WTC11 (cell line): Measurements from ENCODE around the gene OR8A1. TPM values are rescaled to one million over a fixed set of nuclear protein-coding genes. Genes with fewer than 3 reads are reported as not detected.

Experiments
- ATAC-seq: fragments of 200-7000 bp; cut with Tn5 transposase; 2 replicates; pipeline ENCODE4 v1.10.0; 2021; ENCODE audit warnings: mild to moderate bottlenecking, moderate library complexity
- CTCF ChIA-PET: fragments of 300-600 bp; sonication (Branson Sonifier 250); formaldehyde crosslinking; loops from one replicate; lab custom pipeline; 2021; ENCODE audit warnings: antibody characterized with exemption; lab: Charles Lee
- POLR2A ChIA-PET: fragments of 350-600 bp; sonication (Branson Sonifier 250); formaldehyde crosslinking; loops from one replicate; lab custom pipeline; 2021; ENCODE audit warnings: antibody characterized with exemption; lab: Charles Lee
- DNase-seq: peaks from one replicate; pipeline ENCODE4 v3.0.0; 2021; ENCODE audit warnings: low spot score
- H3K27ac Mint-ChIP-seq: 2 replicates; pipeline ENCODE4 v1.8.0; 2021; ENCODE audit warnings: mixed read lengths
- H3K27me3 Mint-ChIP-seq: 2 replicates; pipeline ENCODE4 v1.8.0; 2021; ENCODE audit warnings: low read depth, mild to moderate bottlenecking, moderate library complexity, mixed read lengths
- H3K36me3 Mint-ChIP-seq: 2 replicates; pipeline ENCODE4 v1.8.0; 2021; ENCODE audit warnings: mixed read lengths
- H3K4me1 Mint-ChIP-seq: 2 replicates; pipeline ENCODE4 v1.8.0; 2022; ENCODE audit warnings: mixed read lengths
- H3K4me3 Mint-ChIP-seq: 2 replicates; pipeline ENCODE4 v1.8.0; 2021; ENCODE audit warnings: mild to moderate bottlenecking, moderate library complexity, mixed read lengths
- H3K9me3 Mint-ChIP-seq: 2 replicates; pipeline ENCODE4 v1.8.0; 2021; ENCODE audit warnings: mixed read lengths
- CREB1 ChIP-seq: sonication (generic); formaldehyde crosslinking; IDR thresholded peaks from 2 replicates; pipeline ENCODE4 v1.8.0; 2023; ENCODE audit warnings: mild to moderate bottlenecking, missing genetic modification reagents
- E2F1 ChIP-seq: sonication (generic); formaldehyde crosslinking; IDR thresholded peaks from 2 replicates; pipeline ENCODE4 v1.8.0; 2022; ENCODE audit warnings: mild to moderate bottlenecking, missing genetic modification reagents
- ETV6 ChIP-seq: sonication (generic); formaldehyde crosslinking; IDR thresholded peaks from 2 replicates; pipeline ENCODE4 v1.8.1; 2022; ENCODE audit warnings: mild to moderate bottlenecking, missing genetic modification reagents
- GTF2I ChIP-seq: fragments of 250-450 bp; sonication (Bioruptor Pico); conservative IDR thresholded peaks from 2 replicates; pipeline ENCODE4 v1.4.0; 2021; ENCODE audit warnings: mild to moderate bottlenecking
- JAZF1 ChIP-seq: fragments of 250-450 bp; sonication (Bioruptor Pico); IDR thresholded peaks from 2 replicates; pipeline ENCODE4 v1.9.0; 2021; ENCODE audit warnings: moderate library complexity, mild to moderate bottlenecking, inconsistent platforms
- JUN ChIP-seq: sonication (generic); formaldehyde crosslinking; IDR thresholded peaks from 2 replicates; pipeline ENCODE4 v1.8.0; 2023; ENCODE audit warnings: mild to moderate bottlenecking, missing genetic modification reagents
- NFYB ChIP-seq: sonication (generic); formaldehyde crosslinking; conservative IDR thresholded peaks from 2 replicates; pipeline ENCODE4 v1.8.0; 2022; ENCODE audit warnings: low read depth, missing genetic modification reagents
- NR2C2 ChIP-seq: sonication (generic); formaldehyde crosslinking; IDR thresholded peaks from 2 replicates; pipeline ENCODE4 v1.8.0; 2022; ENCODE audit warnings: mild to moderate bottlenecking, missing genetic modification reagents
- NR3C1 ChIP-seq: sonication (generic); formaldehyde crosslinking; conservative IDR thresholded peaks from 2 replicates; pipeline ENCODE4 v1.8.1; 2023; ENCODE audit warnings: low read depth, mild to moderate bottlenecking, missing genetic modification reagents
- SMAD3 ChIP-seq: sonication (generic); formaldehyde crosslinking; IDR thresholded peaks from 2 replicates; pipeline ENCODE4 v1.8.0; 2022; ENCODE audit warnings: missing genetic modification reagents, mild to moderate bottlenecking, borderline replicate concordance
- USF1 ChIP-seq: sonication (generic); formaldehyde crosslinking; IDR thresholded peaks from 2 replicates; pipeline ENCODE4 v1.8.0; 2022; ENCODE audit warnings: mild to moderate bottlenecking, missing genetic modification reagents
- USF2 ChIP-seq: sonication (generic); formaldehyde crosslinking; IDR thresholded peaks from 2 replicates; pipeline ENCODE4 v1.8.1; 2023; ENCODE audit warnings: mild to moderate bottlenecking, missing genetic modification reagents, moderate library complexity
- ZMAT4 ChIP-seq: fragments of 250-450 bp; sonication (Bioruptor Pico); IDR thresholded peaks from 2 replicates; pipeline ENCODE4 v1.9.0; 2021; ENCODE audit warnings: mild to moderate bottlenecking
- ZNF317 ChIP-seq: sonication (generic); formaldehyde crosslinking; IDR thresholded peaks from 2 replicates; pipeline ENCODE4 v1.8.1; 2023; ENCODE audit warnings: low read depth, mild to moderate bottlenecking, moderate library complexity, missing genetic modification reagents, borderline replicate concordance
- ZNF396 ChIP-seq: fragments of 250-450 bp; sonication (Bioruptor Pico); IDR thresholded peaks from 2 replicates; pipeline ENCODE4 v1.8.0; 2021; ENCODE audit warnings: mild to moderate bottlenecking, moderate library complexity, borderline replicate concordance
- ZNF532 ChIP-seq: fragments of 250-450 bp; sonication (Bioruptor Pico); IDR thresholded peaks from 2 replicates; pipeline ENCODE4 v1.9.0; 2021; ENCODE audit warnings: mild to moderate bottlenecking, borderline replicate concordance
- ZNF671 ChIP-seq: fragments of 250-450 bp; sonication (Bioruptor Pico); IDR thresholded peaks from 2 replicates; pipeline ENCODE4 v1.8.0; 2021; ENCODE audit warnings: mild to moderate bottlenecking
- total RNA-seq: library from RNA; stranded (reverse); gene quantifications from 3 replicates; pipeline ENCODE4 v1.2.3, GENCODE V29; 2021

Gene OR8A1
- total RNA-seq, 1 experiment from 2014 or later = not detected

- no peak overlapping the region for H3K4me3 Mint-ChIP-seq
- ChIA-PET POLR2A (interaction anchor here (0.6 kb wide), 1 partner anchor 175 kb away, joined by 5 read pairs; no protein-coding TSS in a partner anchor), CTCF (no interaction called here)
- H3K4me1 Mint-ChIP-seq = no peaks in the 10 kb centered on the region
- H3K27ac Mint-ChIP-seq = no peak overlapping the region
- H3K27me3 Mint-ChIP-seq = no peaks in the 10 kb centered on the region; the same call in 1 of the 2 replicates
- TF ChIP-seq ZNF532 (CRISPR knock-in tag) = no peak
- TF ChIP-seq NFYB (CRISPR knock-in tag) = no peak
- TF ChIP-seq ZNF671 (CRISPR knock-in tag) = no peak
- TF ChIP-seq NR2C2 (CRISPR knock-in tag) = no peak
- TF ChIP-seq SMAD3 (CRISPR knock-in tag) = no peak
- TF ChIP-seq CREB1 (CRISPR knock-in tag) = no peak
- no peak for TF ChIP-seq E2F1 (CRISPR knock-in tag)
- no peak for TF ChIP-seq JUN
- no peak for TF ChIP-seq GTF2I
- TF ChIP-seq USF1 = no peak
- no peak for TF ChIP-seq ZNF396 (CRISPR knock-in tag)
- TF ChIP-seq ZNF317 (CRISPR knock-in tag) = no peak
- ATAC-seq (no peak), DNase-seq (no peak)
- no peaks in the 10 kb centered on the region for H3K9me3 Mint-ChIP-seq
- no peaks in the 10 kb centered on the region for H3K36me3 Mint-ChIP-seq
Measured at GRCh38 chr11:124610295-124610694, 40.5 kb downstream of the OR8A1 start.

- H3K9me3 Mint-ChIP-seq = no peaks in the 10 kb centered on the region
- ChIA-PET POLR2A (interaction anchor here (0.6 kb wide), 1 partner anchor 175 kb away, joined by 5 read pairs; no protein-coding TSS in a partner anchor), CTCF (no interaction called here)
- H3K27ac Mint-ChIP-seq = no peak within 1 kb of the TSS
- no peaks in the 10 kb centered on the region for H3K36me3 Mint-ChIP-seq
- no peak within 1 kb of the TSS for H3K4me3 Mint-ChIP-seq
- H3K27me3 Mint-ChIP-seq = no peaks in the 10 kb centered on the region; the same call in 1 of the 2 replicates
- no peak for ATAC-seq
- H3K4me1 Mint-ChIP-seq = no peaks in the 10 kb centered on the region
- TF ChIP-seq USF2 (CRISPR knock-in tag) (no peak), JAZF1 (CRISPR knock-in tag) (no peak), ZMAT4 (no peak), NFYB (CRISPR knock-in tag) (no peak), NR3C1 (CRISPR knock-in tag) (no peak), ETV6 (CRISPR knock-in tag) (no peak)
- DNase-seq = no peak
Measured at GRCh38 chr11:124611064-124611463, 41.3 kb downstream of the OR8A1 start, which contains the start of gene PANX3. Gene PANX3, plus strand, starts transcription at chr11:124611428. Its CDS starts 129 bp downstream, at chr11:124611557.
